Activated CD8-positive, alpha-beta memory T cell treated with anti-CD3 and anti-CD28 coated beads, Interleukin-2, amount 50 U/mL, for 24 hours (primary cell): ENCODE results near the gene MYOCD.

Experiments
- DNase-seq: peaks from one replicate; pipeline ENCODE4 v3.0.0-alpha.2; 2020; ENCODE audit errors: extremely low read depth

Gene MYOCD

GRCh38 chr17:12709063-12709462 lies 43.4 kb downstream of the MYOCD start:
- DNase-seq = no peak

DNA sequence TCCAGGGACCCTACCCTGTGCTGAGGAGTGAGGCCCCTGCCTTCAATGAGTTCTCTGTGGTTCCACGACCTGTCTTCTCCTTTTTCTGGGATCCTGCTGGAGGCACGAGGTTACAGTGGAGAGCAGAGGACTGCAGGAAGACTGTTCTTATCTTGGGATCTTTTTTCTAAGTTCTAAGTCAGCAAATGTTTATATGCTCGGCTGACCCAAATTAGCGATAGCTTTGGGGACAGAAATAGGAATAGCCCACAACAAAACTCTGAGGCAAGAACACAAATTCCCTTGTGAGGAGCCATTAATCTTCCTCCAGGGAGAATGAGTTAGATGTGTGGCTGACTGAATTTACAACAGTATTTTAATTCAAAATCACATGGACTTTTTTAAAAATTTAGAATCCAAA lies 46.7 kb downstream of the MYOCD start:
- no peak for DNase-seq

GRCh38 chr17:12712941-12713340 lies 47.3 kb downstream of the MYOCD start:
- DNase-seq = no peak

- no peak for DNase-seq
These were observed 54.3 kb downstream of the MYOCD start for GRCh38 chr17:12719948-12720347.

DNA sequence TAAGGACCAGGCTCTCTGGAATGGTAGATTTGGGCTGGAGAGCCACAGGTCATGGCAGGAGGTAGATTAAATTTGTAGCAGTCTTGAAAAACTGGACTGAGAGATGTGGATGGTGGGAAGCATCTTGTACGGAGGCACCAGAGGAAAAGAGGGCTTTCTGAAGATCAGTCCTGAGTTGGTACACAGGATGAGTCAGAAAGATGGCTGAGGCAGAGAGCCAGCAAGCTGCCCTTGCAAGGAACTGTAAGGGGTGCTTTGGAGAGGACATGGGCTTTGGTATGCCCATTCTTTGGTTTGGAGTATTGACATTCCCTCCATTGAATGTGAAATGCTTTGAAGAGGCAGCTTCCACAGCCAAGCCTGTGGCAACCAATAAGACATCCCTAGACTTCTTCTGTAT lies 55.9 kb downstream of the MYOCD start:
- DNase-seq = no peak

GRCh38 chr17:12722282-12722681 lies 56.6 kb downstream of the MYOCD start:
- no peak for DNase-seq

GRCh38 chr17:12726131-12726530 lies 60.4 kb downstream of the MYOCD start:
- DNase-seq = no peak

DNA sequence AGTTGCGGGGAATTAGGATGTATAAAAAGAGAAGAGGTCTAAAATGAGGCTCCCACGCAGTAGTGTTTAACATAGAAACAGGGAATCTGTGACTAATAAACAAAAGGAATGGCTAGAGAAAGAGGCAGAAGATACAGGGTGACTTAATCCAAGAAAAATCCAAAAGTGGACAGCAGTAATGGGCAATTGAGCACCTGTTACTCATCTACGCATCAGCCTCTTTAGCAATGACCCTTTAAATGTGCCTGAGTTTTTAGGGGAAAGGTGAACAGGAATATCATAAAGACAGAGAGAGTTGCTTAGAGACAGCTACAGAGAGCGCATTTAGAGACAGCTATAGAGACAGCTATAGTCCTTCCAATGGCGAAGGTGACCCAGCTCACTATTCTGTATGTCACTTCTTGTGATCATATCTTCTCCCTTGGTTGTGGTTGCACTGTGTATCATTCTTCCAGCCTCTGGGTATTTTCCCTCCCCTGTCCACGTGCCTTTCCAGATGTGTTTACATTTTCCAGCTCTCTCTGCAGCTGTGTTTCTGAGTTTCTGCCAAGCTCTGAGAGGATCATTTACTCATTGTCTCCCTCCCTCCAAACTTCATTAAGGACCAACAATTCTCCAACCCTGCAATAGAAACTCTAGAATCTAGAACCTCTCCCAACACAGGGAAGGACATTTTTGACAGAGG lies 61.5 kb downstream of the MYOCD start:
- DNase-seq = no peak

GRCh38 chr17:12727881-12728280 lies 62.2 kb downstream of the MYOCD start:
- DNase-seq = no peak

DNA sequence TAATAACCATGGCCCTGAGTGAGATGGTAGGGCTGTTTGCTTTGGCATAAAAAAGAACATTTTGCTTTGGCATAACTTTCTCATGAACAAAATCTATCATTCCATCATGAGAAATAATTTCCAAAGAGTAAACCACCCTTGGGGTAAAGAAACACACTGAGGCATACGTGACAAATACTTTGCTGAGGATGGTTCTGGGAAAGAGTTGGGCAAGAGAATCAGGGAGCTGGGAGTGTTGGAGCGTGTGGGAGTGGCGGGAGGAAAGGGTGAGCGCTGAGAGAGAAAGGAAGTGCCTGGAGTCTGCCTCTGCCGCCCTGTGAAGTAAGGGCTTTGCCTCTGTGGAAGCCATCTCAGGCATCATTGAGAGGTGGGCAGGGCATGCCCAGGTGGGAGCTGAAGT lies 63.4 kb downstream of the MYOCD start:
- no peak for DNase-seq

GRCh38 chr17:12730421-12730820 lies 64.7 kb downstream of the MYOCD start:
- DNase-seq = no peak

GRCh38 chr17:12730931-12731521 lies 65.3 kb downstream of the MYOCD start:
- no peak for DNase-seq

- DNase-seq = no peak
These were observed 66.1 kb downstream of the MYOCD start for GRCh38 chr17:12731839-12732238.

DNA sequence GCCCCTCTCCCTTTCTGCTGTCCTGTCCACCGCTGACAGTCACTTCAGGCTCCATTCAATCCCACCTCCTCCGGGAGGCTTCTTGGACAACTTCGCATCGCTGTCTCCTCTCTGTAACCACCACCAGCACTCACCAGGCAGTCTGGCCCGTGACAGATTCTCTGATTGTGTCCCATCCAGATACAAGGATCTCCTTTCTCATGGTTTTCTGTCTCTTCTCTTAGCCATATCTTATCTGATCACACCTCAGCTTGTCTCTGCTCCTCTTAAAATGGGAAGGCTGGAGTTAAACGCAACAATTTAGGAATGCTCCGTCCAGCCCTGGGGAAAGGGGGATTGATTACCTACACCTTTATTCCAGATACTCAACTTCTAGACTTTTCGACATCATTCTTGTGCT lies 66.7 kb downstream of the MYOCD start:
- DNase-seq = no peak

- no peak for DNase-seq
These were observed 69.2 kb downstream of the MYOCD start for GRCh38 chr17:12734926-12735325.

DNA sequence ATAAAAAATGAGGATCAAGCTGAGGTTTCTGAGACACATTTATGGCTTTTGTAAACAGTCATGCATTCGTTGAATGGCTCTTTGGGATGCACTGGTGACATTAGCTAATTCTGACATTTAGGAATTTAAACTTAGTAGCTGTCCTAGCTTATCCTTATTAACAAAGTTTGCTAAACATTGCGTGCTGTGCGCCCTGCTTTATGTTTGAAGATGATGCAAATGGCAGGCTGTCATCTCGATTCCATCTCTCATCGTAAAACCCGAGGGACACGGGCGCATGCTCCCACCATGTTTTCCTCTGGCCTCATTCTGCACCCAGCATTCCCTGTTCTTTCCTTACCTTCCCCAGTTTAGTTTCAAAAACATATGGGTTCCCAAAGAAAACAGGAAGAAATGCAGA lies 69.8 kb downstream of the MYOCD start:
- no peak for DNase-seq

- DNase-seq = no peak
These were observed 70.8 kb downstream of the MYOCD start for GRCh38 chr17:12736526-12736925.

DNA sequence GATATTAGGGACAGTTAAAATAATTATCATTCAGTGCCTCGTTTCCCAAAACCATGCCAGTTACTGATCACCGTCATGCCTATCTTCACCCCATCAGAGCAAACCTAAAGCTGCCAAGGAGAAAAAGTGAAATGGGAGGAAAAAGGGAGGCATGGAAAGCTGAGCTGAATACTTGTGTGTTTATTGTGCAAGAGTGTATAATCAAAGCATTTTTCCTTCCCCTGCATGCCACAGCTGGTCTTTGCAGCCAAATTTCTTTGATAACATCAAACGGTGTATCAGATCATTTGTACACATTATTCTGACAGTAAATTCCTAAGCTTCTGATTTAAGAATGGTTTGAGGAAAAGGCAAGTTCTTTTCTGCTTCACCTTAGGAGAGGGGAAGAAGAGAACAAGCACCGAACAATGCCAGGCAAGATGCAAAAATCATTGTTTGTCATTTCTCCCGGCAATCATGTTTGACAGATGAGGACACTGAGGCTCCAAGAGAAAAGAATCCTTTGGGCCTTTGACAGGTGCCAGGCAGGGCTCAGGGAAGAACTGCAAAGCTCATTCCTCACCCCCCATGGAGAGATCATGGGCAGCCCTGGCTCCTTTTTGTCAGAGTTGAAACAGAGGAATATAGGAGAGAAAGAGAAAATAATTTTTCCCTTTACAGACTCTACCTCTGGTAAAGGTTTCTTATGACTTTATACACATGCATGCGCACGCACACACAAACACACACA lies 72.2 kb downstream of the MYOCD start:
- DNase-seq = no peak

DNA sequence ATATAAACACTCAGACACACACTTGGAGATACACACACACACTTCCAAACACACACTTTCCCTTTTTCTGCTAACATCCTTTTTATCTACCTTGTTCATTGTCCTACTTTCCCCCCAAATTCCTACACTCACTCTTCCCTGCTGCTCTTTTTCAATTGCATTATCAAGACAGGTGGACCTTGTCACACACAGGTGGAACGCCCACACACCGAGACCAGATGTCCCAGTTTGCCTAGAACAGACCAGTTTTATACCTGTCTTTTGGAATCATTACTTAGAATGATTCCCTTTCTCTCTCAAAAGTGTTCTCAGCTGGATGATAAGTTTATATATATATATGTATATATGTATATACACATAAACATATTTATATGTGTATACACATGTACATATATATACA lies 72.9 kb downstream of the MYOCD start:
- no peak for DNase-seq

- no peak for DNase-seq
These were observed 73.8 kb downstream of the MYOCD start for GRCh38 chr17:12739500-12739899.

GRCh38 chr17:12743046-12743445 lies 77.4 kb downstream of the MYOCD start:
- no peak for DNase-seq

GRCh38 chr17:12744298-12744697 lies 78.6 kb downstream of the MYOCD start:
- no peak for DNase-seq

- no peak for DNase-seq
These were observed 79.1 kb downstream of the MYOCD start for GRCh38 chr17:12744786-12745185.
